Glomerular visceral epithelial cell (primary cell): ENCODE results near the gene NIN.
A peak's percentile ranks its signal among the peaks of the same experiment; 100 is the strongest.

Source experiments
- DNase-seq: peaks from one replicate; pipeline ENCODE4 v3.0.0-alpha.2; 2016; ENCODE audit errors: extremely low spot score

The NIN gene, protein sequence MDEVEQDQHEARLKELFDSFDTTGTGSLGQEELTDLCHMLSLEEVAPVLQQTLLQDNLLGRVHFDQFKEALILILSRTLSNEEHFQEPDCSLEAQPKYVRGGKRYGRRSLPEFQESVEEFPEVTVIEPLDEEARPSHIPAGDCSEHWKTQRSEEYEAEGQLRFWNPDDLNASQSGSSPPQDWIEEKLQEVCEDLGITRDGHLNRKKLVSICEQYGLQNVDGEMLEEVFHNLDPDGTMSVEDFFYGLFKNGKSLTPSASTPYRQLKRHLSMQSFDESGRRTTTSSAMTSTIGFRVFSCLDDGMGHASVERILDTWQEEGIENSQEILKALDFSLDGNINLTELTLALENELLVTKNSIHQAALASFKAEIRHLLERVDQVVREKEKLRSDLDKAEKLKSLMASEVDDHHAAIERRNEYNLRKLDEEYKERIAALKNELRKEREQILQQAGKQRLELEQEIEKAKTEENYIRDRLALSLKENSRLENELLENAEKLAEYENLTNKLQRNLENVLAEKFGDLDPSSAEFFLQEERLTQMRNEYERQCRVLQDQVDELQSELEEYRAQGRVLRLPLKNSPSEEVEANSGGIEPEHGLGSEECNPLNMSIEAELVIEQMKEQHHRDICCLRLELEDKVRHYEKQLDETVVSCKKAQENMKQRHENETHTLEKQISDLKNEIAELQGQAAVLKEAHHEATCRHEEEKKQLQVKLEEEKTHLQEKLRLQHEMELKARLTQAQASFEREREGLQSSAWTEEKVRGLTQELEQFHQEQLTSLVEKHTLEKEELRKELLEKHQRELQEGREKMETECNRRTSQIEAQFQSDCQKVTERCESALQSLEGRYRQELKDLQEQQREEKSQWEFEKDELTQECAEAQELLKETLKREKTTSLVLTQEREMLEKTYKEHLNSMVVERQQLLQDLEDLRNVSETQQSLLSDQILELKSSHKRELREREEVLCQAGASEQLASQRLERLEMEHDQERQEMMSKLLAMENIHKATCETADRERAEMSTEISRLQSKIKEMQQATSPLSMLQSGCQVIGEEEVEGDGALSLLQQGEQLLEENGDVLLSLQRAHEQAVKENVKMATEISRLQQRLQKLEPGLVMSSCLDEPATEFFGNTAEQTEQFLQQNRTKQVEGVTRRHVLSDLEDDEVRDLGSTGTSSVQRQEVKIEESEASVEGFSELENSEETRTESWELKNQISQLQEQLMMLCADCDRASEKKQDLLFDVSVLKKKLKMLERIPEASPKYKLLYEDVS (N-terminal part only)

GRCh38 chr14:50830932-50831725 lies at the start of gene NIN:
TSS of gene NIN (minus strand) at chr14:50831162. CDS start at chr14:50822056, 9,106 bp downstream.
- peak; percentile 86 for DNase-seq

DNA sequence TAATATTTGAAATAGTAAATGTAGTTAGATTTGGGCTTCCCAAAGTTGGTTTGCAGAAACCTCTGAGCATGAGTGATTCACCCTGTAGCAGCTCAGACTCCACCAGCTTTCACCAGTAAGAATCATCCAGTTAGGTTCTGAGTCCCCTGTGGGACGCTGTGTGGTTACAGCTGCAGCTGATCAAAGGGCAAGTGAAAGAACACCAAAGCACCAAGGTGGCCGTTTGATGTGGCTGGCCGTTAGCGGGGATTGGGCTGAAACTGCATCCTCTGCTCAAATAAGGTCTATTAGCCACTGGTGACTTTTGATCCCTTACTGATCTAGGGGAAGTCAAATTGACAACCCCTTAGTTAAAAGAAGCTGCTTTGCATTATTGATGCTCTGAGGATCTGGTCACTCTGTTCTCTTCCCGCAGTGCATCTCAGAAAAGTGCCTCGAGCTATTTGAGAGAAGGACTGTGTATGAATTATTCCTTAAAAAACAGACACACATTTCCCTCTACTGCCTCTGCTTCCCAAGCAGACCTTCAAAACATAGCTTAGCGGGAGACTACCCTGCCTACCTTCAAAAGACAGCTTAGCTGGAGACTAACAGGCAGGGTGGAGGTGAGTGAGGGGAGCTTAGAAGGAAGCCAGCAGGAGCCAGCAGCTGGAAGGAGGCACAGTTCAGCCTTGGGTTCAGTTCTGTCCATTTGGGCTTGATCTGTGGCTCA lies 44.6 kb upstream of the NIN start:
- no peak for DNase-seq

- DNase-seq = no peak
Measured at GRCh38 chr14:50874757-50875156, 43.8 kb upstream of the NIN start.

- no peak for DNase-seq
Measured at GRCh38 chr14:50871914-50872732, 41.2 kb upstream of the NIN start, which contains the start of gene ABHD12B. TSS of gene ABHD12B (plus strand) at chr14:50872053. CDS start at chr14:50872175, 122 bp downstream.

DNA sequence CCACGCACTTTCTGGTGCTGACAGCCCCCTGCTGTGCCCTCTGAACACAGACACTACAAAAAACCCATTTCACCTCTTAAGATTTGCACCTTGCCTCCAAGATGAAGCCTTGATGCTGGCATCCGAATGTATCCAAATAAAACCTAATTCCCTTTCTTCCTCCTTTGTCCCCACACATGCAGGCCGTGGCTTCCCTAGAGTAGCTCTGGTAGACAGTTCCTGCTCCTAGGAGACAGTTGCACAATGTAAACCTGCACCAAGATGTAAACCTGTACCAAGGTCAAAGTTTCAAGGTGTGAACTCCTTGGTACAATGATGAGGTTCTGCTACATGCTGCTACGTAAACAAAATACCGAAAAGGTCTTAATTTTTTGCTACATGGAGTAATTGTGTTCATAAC lies 40.3 kb upstream of the NIN start:
- no peak for DNase-seq

DNA sequence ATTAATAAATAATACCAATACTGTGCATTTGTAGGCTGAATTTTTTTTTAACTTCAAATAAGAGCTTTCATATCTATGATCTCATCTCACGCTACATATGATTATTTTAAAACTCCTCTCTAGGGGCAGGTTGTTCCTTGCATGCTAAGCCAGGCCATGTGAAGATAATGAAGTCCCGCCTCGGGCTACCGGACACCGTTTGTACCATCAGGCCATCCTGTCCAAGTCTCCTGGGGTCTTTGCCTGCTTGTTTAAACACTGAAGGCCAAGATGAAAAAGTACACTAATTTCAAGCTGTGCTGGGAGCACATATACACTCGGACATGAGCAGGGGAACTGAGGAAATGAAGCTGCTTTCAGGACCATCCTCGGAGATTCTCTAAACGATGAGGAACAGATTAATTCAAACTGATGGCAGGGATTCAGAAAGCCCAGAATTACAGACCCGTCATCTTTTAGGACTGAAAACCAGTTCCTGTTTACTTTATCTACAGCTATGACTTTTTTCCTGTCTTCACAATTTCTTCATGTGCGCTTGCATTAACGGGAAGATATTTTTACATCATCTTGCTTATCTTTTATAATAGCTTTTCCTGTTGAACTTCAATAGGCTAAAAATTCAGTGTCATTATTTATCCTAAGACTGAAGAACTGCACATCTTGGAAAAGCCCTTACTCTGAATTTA lies 34.6 kb upstream of the NIN start:
- DNase-seq = no peak

DNA sequence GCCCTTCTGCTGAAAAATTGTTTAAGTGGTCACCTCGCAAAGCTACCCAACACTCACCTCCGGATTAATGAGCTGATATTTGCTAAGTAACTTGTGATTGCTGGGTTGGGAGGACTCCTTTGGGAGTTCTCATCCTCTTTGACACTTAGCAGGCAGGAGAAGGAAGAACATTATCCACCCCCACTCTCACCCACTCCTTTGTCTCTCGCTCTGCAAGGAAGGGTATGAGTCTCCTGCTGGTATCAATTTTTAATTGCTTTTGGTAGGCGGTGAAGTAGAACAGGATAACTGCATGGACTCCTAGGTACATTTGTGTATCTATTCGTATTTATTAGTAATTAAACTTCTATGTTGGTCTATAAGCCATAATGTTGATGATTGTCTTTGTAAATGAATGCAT lies 34.0 kb upstream of the NIN start:
- no peak for DNase-seq

DNA sequence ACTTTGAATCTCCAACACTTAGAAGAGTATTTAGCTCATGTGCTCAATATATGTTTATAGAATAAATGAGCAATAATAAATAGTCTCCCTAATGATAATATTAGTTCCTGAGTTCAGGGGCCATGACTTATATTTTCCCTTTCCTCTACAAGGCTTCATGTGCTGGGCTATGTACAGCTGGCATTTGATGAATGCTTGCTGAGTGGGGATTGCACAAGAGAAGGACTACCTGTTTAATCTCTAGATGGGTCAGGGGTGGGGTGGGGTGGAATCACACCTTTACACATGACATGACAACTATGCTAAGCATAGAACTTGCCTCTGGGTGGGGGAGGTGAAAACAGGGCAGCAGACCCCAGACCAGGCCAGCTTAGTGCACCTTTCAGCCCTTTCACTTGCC lies 33.3 kb upstream of the NIN start:
- DNase-seq = no peak

GRCh38 chr14:50862036-50862570 lies 31.1 kb upstream of the NIN start:
- DNase-seq = no peak

- DNase-seq = peak; percentile 84
Measured at GRCh38 chr14:50860478-50861086, 29.6 kb upstream of the NIN start.

- DNase-seq = no peak
Measured at GRCh38 chr14:50859296-50859624, 28.3 kb upstream of the NIN start.

DNA sequence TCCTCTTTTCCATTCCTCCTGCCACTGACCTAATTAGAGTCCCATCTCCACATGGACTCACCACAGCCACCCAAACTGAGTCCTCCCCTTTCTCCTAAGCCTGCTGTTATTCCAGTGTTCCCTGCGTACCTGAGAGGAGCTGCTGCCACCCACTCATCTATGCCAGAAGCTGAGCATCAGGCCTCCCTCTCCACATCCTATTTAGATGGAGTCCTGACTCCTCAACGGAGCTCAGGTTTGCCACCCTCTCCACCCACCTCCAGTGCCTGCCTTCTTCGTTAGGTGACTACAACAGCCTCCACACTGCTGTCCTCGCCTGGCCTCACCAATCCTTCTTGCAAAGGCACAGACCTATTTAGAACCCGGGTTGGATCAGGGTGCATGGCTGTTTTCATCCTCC lies 25.7 kb upstream of the NIN start:
- no peak for DNase-seq

DNA sequence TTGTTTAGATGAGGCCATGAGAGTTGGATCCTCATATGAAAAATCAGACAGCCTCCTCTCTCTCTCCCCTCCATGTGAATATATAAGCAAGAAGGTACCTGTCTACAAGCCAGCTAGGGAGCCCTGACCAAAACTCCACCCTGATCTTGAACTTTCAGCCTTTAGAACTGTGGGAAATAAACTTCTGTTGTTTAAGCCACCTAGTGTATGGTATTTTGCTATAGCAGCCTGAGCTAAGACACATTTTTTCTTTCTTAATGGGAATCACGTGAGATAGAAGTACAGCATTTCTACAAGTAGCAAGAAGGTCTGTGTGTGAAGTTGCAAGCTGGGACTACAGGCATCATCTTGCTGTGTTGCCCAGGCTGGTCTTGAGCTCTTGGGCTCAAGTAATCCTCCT lies 24.6 kb upstream of the NIN start:
- DNase-seq = no peak

GRCh38 chr14:50854521-50854920 lies 23.6 kb upstream of the NIN start:
- DNase-seq = no peak

- DNase-seq = no peak
Measured at GRCh38 chr14:50853891-50854290, 22.9 kb upstream of the NIN start.

- DNase-seq = peak; percentile 86
Measured at GRCh38 chr14:50846226-50846880, 15.4 kb upstream of the NIN start.

DNA sequence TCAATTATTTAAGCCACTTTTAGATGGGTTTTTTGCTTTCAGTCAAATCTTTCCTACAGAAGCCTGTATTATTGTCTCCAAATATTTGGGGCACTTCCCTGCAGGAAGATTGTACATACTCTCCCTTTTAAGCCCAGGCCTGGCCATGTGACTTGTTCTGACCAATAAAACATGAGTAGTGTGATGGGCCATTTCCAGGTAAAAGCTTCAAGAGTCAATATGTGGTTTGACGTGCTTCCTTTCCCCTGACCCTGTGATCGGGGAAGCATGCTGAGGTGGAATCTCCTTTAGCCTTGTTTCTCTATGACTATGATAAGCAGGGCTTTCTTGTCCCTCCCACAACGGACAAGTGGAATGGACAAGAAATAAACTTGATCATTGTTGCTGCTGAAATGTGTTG lies 14.2 kb upstream of the NIN start:
- peak; percentile 9 for DNase-seq

DNA sequence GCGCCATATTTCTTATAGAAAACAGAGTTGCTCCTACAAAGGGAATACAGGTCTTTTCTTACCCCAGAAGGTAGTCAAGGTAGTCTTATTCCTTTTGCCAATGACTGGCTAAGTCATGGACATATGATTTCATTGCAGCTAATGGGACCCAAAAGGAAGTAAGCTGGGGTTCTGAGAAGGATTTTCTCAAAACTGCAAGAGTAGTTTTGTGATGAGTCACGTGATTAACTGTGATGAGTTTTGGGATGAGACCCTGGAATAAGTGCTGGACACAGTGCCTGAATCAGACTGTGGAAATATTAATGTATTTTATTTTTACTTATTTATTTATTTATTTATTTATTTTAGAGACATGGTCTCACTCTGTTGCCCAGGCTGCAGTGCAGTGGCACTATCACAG lies 13.4 kb upstream of the NIN start:
- DNase-seq = no peak
